NCI-H1105 treated with DMSO at 0.1 percent for 48 hours (cell line): Measurements from ENCODE around the gene HBS1L.

Experiments used
- DNase-seq: peaks from one replicate; lab custom pipeline; 2025; lab: John Stamatoyannopoulos, UW

HBS1L gene

DNA sequence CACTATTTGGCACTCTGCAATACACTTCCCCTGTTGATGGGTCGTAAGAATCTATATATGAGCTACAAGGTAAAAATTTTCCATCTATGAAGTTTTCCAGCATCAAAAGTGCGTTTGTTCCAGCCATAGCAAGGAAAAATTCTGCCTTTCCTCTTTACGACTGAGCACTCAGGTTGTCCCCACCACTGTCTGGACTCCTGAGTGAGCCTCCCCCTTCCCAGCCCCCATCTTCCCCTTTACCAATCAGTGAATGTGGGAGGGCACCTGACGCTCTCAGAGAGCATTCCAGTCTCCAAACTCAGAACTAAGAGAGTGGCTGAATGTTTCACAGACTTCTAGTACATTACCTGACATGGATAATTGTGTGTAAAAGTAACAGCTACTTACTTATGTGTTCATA is 104.7 kb downstream of the HBS1L start, which contains the start of gene ALDH8A1:
TSS of gene ALDH8A1 (minus strand) at position 175 of the 400 bp plus-strand sequence. CDS start at position 127, 48 bp downstream.
- DNase-seq: no peak

DNA sequence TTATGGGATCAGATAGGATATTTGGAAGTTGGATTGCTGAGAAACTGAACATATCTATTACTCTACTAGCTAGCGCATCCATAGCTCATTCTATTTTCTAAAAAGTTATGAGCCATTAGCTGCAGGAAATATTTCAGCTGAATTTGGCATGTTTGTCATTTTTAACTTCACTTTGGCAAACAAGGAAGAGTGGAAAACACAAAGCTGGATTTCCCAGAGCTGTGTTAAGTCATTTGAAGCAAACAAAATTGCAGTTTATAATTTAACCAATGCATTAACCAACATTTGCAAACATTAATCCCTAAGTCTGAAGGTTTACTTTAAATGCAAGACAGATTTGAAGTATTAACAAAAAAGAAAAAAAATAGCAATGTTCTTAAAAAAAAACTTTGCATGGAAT is 105.9 kb downstream of the HBS1L start:
- DNase-seq: no peak

DNA sequence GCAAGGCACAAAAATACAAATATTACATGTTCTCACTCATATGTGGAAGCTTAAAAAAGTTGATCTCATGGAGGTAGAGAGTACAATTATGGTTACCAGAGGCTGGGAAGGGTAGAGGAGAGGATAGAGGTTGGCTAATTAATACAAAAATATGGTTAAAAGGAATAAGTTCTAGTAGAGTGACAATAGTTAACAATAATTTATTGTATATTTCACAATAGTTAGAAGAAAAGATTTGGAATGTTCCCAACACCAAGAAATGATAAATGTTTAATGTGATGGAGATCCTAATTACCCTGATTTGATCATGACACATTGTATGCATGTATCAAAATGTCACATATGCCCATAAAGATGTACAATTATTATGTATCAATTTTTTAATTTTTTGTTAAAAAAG is 106.5 kb downstream of the HBS1L start:
- DNase-seq: no peak

DNA sequence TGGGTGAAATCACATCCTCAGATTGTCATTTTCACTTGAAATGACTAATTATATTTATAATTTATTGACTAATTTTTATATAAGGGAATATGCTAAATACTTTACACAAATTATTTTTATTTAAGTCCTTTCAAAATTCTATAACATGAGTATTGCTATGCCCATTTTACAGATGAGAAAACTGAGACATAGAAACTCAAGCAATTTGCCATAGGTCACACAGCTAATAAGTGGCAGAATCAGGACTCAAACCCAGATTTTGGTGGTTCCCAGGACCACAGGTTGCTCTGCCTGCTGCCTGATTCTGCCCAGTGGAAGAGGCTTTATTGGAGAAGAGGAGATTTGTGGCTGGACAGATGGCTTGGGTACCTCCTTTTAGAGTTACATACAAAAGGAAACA is 109.6 kb downstream of the HBS1L start:
- DNase-seq: no peak

DNA sequence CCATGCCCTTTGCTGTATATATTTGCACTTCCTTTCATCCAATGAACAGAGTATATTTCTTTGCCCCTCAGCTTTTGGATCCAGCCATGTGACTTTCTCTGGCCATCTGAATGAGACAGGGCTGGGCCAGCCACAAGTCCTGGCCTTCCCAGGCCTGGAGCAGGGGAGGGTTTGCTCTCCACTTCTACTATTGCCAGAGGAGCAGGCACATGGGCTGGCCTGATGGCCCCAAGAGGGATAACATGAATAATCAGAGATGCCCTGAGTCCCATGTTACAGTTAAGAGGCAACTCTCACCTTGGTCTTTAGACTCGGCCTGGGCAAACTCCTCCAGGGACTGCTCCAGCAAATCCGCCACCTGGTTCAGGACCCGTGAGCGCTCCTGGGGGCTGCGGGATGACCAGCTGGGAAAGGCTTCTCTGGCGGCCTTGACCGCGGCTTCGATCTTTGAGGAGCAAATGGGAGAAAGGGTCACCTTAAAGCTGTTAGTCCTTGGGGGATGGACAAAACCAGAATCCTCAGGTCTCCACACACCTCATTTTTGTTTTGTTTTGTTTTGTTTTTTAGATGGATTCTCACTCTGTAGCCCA is 111.0 kb downstream of the HBS1L start:
- DNase-seq: no peak

DNA sequence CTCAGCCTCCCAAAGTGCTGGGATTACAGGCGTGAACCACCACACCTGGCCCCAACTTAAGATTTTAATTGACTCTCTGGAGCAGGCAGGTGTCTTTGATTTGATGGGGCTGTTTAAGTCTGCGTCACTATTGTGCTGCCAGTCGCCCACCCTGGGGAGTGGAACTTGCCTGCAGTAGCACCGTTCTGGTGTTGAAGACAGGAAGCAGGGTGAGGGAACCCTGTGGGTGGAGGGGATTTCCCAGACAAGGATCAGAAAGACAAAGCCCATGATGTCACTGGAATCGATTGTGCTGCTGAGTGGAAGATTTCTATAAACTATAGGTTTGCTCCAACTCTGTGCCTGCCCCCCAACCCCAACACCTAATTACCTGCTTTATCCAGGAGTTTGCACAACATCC is 115.7 kb downstream of the HBS1L start:
- DNase-seq: no peak

DNA sequence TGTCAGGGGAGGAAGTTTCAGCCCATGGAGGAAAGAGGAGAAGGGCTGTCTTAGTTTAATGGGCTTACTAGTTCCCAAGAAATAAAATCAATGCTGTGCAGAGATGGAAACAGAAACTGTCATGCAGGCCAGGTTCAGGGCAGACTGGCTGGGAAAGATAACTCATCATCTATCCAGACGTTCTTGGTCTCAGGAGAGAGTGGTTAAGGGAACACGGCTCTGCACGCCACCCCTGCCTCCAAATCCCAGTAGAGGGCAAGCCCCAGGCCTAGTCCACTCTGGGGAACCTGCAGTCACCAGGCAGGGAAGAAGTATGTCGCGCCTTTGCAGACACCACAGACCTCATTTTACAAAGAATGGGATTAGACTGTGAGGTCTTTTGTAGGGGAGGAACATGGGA is 117.2 kb downstream of the HBS1L start:
- no peak for DNase-seq

DNA sequence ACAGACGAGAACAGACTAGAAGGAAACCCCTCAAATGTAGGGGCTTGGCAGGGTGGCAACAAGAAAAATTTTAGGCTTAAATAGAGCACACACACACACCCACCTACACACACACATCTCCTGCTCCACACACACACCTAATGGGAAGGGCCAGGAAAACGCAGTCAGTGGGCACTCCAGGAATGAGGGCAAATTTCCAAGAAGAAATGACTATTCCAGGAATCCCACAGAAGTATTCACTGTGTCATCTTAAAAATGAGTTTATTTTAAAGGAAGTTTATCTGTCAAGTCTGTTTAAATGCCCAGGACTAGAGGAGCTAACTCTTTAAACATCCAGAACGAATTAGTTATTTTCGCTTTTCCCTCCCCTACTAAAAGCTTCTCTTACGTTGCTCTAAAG is 117.7 kb downstream of the HBS1L start:
- no peak for DNase-seq

DNA sequence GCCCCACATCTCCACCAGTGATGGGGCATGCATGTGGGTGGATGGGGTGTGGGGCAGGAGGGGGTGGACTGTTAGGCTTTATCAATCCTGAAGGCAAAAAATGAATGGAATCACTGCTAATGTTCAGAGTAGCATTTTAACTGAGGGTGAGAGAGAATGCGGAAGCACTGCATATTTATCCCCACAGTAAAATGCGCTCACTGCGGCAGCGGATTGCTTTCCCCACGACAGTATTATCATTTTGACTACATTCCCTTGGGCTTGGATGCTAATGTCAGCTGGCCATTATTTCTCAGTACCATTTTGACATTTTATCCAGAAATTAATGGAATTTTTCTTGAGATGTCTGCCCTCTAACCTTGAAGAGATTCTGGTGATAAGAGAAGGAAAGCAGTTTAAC is 118.1 kb downstream of the HBS1L start:
- no peak for DNase-seq

DNA sequence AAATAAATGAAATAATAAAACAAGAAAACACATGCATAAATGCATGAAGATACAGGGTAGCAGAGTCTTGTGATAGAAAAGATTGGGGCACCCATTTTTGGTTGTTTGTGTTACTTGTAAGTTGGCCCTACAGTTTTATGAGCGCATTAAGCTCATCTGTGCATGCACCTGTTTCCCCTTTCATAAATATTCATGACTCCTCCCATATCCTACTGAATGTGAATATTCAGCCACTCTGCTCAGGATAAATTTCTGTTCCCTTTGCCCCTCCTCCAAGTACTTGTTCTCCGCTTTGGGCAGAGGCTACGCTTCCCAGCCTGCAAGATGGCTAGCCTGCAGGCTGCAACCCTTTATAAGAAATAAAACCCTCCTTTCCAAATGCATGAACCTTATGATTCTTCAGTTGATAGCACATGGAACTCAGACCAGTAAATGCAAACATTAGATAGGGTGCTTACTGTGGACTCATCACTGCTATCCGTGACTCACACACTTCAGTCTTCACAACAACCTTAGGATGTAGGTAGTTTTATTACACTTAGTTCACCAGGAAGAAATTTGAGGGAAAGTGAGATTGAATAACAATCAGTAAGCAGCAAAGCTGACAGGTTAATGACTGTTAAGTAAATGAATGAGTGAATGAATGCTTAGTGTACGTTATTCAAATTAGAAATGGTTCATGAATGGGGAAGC is 119.7 kb downstream of the HBS1L start:
- no peak for DNase-seq

DNA sequence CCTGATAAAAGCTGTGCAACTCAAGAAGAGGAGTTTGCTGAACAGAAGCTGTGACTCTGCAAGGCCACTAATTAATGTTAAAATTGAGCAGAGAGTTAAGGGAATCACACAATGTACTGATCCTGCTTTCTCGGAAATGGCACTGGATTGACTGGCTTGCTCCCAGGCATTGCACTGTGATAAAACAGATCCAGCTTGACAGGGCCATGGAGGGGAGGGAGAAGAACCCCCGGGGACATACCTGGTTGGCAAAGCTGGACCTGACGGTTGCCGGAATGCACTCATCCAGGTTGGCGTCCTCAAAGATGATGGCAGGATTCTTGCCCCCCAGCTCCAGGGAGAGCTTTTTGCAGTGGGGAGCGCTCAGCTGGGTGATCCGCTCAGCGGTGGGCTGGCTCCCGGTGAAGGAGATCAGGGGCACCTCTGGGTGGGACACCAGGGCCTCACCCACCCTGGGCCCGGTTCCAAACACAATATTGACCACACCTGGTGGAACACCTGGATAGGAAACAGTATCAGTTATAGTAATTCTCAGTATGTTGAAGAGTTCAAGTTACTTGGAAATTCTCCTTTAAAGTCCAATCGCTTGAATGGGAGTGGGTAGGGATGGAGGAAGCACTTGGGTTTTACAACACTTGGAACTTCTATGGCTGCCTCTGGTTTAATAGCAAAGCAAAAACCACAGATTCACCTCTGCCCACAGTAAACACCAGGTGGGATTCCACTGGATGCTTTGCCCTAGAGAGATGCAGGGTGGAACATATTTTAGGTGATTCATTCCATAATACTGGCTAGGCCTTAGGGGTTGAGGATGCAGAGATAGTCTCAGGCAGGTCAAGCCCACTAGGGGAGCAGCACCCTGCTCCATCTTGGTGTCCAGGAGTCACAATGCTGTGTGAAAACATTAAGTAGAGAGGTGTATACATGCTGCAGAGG is 121.8 kb downstream of the HBS1L start:
- DNase-seq: no peak

DNA sequence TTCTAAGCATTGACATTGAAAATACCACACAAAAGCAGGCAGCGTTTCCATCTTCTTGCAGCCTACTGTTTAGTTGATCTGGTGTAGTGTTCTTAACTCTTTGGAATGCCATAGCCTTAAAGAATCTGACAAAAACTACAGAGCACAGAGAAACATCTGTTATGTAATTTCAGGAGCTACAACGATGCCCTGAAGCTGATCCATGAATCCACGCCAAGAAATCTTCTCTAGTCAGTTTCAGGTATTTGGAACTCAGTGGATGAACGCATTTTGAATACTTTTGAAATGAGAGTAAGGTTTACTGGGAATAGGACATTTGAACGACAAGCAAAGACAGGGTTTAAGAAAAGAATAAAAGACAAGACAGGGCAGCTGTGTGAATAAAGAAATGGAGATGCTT is 122.5 kb downstream of the HBS1L start:
- no peak for DNase-seq

DNA sequence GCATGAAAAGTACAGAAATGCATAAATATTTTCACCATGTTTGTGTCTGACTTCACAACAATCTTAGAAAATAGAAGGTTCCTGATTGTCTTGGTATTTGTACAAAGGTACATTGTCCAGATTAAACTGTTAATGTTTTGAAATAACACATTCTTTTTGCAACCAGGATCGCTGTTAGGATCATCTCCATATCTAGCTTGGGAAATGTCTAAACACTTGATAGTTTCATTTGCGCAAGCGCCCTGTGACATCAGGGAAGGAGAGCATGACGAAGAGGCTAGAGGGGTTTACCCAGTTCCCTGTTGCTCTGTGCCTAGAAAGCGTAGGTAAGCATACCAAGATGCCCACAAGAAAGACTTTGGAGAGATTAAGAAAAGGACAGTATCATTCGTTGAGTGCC is 124.2 kb downstream of the HBS1L start:
- DNase-seq: no peak

DNA sequence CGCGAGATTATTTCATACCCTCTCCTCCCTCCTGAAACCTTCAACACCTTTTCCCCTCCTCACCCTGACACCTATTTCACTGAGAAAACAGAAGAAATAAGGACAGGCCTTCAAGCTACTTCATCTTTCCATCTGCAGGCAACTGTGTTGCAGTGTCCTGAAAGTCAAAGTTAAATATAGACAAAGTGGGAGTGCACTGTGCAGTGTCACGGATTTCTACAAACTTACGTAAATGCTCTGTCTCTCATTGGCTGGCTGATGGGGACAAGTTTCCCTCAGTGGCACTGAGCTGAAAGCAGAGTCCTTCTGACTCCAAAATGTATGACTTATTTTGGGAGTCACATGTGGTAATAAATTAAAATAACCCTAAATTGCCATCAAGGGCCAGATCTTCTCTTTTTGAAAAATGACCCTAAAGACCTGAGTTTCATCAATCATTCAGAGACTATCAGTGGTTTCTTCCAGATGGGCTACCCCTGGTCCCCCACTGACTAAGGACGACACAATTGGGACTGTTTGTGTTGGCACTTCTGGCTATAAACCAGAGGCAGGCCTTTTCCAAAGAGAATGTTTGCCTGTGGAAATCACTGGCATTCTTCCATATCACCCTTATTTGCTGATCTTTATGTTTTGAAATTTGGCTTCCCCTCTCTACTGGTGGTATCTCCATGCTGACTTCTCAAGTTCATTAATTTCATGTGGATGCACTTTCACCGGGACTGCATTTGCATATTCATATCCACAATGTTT is 126.3 kb downstream of the HBS1L start:
- DNase-seq: no peak

DNA sequence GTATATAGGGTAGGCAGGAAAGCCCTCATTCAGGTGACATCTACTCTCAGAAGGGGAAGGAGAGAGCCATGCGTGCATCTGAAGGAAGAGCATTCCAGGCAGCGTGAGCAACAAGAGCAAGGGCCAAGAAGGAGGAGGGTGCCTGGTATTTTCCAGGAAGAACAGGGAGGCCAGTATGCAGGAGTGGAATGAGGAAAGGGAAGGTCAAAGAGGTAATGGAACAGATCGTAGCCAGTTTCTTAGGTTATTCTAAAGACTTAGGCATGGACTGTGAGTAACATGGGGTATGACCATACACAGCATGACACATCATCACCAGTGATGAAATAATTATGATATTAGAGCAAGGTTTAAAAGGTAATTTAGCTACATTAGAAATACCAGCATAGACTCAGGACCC is 128.8 kb downstream of the HBS1L start:
- no peak for DNase-seq

DNA sequence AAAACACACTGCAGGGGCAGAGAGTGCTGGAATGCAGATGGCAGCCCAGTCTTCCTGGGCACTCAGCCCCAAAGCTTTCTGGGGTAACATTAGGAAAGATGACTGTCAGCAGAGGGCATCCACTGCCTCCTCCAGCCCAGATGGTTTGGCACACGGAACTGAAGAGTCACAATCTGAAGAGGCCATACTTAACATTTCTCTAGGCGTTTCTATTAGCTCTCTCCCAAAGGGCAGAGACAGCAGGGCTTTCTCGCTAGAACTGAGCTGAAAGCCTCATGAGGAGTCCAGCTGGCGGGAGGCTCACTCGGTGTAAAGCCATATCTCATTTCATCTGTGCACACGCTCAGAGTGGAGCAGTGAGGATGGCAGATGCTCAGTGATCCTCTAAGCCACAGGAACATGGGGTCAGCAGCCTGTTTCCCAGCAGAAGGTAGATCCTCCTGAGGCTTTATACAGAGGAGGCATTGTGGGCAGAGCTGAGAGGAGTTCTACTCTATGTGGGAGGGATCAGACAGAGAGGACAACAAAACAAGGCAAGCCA is 132.8 kb downstream of the HBS1L start:
- DNase-seq: no peak

DNA sequence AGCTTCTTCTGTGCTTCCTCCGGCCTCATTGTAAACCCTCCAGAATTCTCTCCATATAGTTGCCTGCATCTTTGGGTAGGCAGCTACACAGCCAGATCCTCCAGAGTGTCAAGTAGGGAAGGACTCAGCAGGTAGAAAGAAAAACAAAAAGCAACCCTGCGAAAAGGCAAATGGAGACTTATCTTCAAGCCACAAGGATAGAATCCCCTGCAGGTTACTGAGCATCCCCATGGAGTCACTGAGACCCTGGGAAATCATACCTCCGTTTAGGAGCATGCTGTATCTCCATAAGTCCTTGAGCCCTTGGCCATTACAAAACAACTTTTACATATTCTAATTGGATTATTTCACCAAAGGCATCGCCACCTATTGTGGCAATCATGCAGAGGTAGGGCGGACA is 133.3 kb downstream of the HBS1L start:
- no peak for DNase-seq

DNA sequence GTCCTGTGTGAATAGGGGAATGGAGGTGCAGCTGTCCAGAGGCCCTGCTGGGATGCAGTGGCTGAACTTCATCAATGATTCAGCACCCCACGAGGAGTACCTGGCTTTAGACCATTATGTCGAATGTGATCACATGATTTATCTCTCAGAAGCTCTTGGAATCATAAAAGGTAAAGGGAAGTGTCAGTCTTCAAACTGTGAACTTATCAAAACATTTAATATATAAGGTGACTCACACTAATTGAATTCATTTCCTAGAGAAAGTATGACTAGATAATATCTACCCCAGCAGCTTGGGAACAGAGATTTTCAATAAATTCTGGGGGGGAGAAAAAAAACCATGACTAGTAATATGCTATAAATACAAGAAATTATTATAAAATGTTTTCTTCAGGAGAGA is 134.2 kb downstream of the HBS1L start:
- no peak for DNase-seq

DNA sequence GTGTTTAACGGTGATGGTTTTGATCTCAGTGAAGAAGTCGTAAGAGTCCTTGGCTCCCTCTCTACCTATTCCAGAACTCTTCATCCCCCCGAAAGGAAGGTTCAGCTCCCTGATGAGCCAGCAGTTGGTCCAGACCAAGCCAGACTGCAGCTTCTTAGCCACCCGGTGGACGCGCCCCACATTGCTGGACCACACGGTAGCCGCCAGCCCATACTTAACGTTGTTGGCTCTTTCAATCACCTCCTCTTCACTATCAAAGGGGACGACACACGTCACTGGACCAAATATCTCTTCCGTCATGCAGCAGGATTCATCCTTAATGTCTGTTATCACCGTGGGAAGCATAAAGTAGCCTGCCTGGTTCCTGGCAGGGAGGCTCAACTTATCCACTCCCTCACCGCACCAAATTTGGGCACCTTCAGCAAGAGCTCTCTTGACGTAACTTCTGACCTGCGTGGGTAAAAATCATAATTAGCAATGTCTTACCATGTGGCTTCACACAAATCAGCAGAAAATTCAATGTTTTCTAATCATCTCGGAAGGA is 136.1 kb downstream of the HBS1L start:
- DNase-seq: no peak

DNA sequence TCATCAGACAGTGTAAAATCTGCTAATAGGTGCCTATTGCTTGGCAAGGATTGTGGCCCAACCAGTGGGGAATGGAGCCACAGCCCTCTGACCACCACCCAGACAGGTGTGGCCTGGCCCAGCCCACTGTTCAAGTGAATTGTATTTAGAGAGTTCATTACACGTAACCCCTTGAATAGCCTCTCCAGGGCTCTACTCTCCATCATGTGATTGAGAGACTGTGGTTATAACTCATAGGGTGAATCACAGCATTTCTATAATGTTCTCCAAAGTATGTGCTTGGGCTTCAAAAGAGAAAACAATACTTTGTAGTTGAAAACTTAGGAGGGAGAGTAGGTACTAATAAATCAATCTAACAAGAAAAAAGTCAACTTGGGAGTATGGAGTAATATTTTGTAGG is 143.1 kb downstream of the HBS1L start:
- no peak for DNase-seq

DNA sequence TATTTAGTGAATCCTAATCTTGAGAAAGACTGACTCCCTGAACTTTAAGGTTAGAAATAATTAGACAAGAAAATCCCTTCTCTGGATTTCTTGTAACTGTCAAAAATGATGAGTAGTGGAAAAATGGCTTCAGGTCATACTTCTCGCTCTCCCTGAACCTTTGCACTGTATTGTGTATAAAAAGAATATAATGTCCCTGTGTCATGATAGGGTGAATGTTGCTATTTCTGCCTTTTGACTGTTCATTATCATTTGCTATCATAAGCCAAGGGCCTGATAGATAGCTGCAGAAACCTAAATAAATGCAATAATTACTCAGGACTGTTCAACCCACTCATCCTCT is 144.1 kb downstream of the HBS1L start:
- no peak for DNase-seq
